Midbrain (tissue), 1 donor: Measurements from ENCODE around the gene KLHL41.
A peak's percentile ranks its signal among the peaks of the same experiment; 100 is the strongest.
"Not testable (repeated sequence)": the region's sequence is repeated elsewhere in the genome, so short reads cannot be mapped to it uniquely, and the experiment has no call there.

Experiments
- DNase-seq: peaks from one replicate; lab custom pipeline; 2025; lab: John Stamatoyannopoulos, UW

The KLHL41 gene

DNA sequence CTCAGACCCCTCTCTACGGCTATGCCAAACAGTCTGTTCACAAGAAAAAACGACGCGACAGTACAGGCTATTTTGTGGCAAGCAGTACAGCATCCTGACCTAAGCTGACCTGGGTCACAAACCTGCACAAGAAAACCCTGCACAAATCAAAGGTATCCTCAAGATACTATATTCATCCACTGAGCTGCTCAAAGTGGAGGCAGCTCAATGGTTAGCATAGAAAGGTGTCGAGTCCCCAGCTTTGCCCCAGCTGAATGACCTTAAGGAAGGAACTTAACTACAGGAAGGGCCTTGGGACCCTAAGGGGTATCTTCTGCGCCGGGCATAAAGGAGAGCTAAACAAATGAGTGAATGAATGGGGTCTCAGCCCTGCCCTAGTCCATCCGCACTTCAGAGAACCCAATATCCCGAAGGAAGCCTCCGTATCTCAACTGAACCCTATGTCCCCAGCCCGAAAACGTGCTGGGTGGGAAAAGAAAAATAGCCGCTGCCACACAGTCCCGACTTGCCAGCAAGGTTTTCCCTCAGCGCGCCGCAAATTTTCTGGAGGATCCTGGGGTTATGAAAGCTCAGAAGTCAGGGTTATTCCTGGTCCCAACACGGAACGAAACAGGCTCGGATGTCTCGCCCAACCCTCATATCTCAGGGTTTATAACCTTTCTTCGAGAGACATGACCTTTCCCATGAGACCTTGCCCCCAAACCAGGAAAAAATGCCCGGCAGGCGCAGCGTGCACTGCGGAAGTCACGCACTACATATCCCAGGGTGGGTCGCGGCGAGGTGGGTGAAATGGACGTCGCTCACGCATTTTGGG, 63.9 kb downstream of the KLHL41 start, which contains the start of gene FASTKD1:
TSS of gene FASTKD1 (minus strand) at position 706 of the 814 bp plus-strand sequence. CDS start 1,836 bp downstream, outside the sequence.
- peak; percentile 93 for DNase-seq

DNA sequence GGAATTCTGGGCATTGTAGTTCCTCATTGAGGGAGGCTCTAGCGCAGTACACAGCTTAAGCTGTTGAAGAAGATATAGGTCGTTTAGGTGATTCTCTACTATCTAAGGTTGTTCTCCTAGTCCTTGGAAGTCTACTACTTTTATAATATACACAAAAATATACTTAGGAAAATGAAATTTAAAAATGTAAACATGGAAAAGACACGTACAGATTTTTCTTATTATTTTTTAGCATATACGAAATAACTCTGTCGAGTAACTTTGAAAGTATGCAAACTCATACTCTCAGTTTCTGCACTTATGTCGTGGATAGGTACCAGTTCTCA, 64.4 kb downstream of the KLHL41 start:
- DNase-seq, result no peak

DNA sequence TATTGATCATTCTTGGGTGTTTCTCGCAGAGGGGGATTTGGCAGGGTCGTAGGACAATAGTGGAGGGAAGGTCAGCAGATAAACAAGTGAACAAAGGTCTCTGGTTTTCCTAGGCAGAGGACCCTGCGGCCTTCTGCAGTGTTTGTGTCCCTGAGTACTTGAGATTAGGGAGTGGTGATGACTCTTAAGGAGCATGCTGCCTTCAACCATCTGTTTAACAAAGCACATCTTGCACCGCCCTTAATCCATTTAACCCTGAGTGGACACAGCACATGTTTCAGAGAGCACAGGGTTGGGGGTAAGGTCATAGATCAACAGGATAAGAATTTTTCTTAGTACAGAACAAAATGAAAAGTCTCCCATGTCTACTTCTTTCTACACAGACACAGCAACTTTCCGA, 65.0 kb downstream of the KLHL41 start:
- not testable (repeated sequence) for DNase-seq

DNA sequence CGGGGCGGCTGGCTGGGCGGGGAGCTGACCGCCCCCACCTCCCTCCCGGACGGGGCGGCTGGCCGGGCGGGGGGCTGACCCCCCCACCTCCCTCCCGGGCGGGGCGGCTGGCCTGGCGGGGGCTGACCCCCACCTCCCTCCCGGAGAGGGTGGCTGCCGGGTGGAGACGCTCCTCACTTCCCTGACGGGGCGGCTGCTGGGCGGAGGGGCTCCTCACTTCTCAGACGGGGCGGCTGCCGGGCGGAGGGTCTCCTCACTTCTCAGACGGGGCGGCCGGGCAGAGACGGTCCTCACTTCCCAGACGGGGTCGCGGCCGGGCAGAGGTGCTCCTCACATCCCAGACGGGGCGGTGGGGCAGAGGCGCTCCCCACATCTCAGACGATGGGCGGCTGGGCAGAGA, 65.8 kb downstream of the KLHL41 start:
- not testable (repeated sequence) for DNase-seq
